ENCODE results near the gene CAMTA1.

Gene CAMTA1

GRCh38 chr1:6935911-6936690, 150.8 kb downstream of the CAMTA1 start:
- DNase-seq, result no peak

GRCh38 chr1:6937048-6937447, 151.8 kb downstream of the CAMTA1 start:
- DNase-seq, result no peak

- DNase-seq, result no peak
These were observed 154.1 kb downstream of the CAMTA1 start for GRCh38 chr1:6939363-6939762.

DNA sequence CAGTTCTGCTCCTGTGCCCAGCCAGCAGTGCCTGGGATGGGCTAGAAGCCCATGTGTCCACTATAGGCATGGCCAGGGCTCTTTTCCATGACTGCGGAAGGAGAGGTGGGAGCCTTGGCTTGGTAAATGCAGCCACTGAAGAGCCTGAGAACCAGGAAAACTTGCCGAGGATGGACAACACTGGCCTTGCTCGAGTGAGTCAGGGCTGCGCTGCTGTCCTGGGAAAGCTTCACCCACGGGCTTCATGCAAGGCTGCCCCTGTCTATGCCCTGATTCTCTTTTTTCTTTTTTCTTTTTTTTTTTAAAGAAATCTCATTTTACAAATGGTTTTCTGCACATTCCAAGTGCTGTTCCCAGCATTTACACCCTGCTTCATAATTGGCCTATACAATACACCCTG, 156.5 kb downstream of the CAMTA1 start:
- no peak for DNase-seq

- no peak for DNase-seq
These were observed 157.7 kb downstream of the CAMTA1 start for GRCh38 chr1:6942990-6943389.

DNA sequence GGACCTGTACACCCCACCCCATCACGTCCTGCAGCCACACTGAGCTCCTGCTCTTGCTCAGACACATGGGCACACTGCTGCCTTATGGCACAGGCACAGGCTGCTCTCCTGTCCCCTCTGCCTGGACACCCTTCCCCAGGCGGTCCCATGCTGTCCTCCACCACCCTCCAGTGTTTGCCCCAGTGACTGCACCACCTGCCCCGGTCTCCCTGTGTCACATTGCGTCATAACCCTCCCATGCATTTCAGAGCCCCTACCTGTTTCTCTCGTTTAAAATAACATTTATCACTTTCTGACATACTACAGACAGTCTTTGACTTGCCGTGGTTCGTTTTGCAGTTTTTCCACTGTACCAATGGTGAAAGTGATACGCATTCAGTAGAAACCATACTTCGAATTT, 159.2 kb downstream of the CAMTA1 start:
- DNase-seq, result no peak

- no peak for DNase-seq
These were observed 162.7 kb downstream of the CAMTA1 start for GRCh38 chr1:6947952-6948351.

DNA sequence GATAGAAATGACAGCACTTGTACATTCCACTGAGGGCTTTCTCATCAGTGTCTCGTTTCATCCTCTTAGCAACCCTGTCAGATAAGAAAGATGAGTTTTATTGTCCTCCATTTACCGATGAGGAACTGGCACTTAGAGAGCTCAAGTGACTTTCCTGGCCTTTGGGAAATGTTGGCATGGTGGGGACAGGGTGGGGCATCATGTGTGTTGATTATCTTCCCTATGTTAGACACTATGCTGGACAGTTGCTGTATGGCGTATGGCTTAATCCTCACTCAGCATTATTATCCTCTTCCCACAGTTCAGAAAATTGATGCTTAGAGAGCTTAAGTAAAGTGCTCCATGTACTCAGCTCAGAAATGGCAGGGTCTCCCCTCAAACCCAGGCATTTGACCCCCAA, 163.2 kb downstream of the CAMTA1 start:
- no peak for DNase-seq

DNA sequence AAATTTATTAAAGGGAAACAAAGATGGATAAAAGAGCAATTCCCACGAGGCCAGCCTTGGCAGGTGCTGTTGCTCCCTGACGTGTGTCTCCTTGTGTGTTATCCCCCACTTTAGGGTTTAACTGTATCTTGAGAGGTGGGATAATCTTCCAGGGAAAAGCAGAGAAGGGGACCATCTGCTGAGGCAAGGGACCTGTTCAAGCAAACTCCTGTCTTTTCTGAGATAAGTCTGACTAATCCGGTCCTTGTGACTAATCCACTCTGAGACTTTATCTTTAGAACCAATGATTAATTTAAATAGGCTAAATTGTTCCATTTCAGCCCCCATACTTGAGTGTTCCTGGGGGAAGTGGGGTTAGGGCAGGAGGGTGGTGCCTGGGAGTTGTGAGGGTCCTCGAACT, 163.6 kb downstream of the CAMTA1 start:
- no peak for DNase-seq

- DNase-seq, result no peak
These were observed 164.9 kb downstream of the CAMTA1 start for GRCh38 chr1:6950001-6950765.

DNA sequence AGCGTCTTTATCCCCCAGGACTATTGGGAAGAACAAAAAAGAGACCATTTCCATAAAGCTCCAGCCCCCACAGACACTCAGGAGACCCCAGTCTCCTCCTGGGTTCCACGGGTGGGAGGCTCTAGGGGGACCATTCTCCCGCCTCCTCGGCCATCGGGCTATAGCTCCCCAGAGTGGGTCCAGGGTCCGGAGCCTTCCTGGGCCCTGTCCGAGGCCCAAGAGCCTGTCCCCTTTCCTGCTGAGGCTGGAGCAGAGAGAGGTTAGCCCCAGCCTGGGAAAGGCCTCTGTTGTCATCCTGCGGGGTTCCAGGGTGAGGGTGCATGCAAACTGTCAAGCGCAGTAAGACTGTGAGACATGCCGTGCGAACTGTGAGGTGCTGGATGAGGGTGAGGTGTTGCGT, 166.3 kb downstream of the CAMTA1 start:
- DNase-seq, result no peak

- no peak for DNase-seq
These were observed 168.0 kb downstream of the CAMTA1 start for GRCh38 chr1:6953216-6953615.

DNA sequence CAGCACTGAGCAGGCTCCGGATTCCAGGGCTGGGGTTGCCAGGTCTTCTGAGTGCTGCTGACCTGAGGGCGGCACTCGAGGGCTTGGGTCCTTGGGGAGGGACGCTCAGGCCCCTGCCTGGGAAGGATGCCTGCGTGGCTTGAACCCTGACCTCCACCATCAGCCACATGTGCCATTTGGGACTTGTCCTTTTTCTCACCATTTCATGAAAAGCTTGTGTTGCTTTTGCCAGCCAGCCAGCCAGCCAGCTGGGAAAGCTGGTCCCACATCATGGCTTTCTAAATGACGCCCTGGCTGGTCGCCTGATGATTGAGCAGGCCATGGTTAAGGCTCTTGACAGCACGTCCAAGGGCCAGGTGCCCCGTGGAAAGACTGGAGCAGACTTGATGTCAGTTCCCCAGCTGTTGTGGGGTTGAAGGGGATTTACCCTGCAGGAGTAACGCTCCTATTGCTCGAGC, 168.7 kb downstream of the CAMTA1 start:
- DNase-seq, result no peak

- DNase-seq, result no peak
These were observed 169.3 kb downstream of the CAMTA1 start for GRCh38 chr1:6954591-6954990.

- no peak for DNase-seq
These were observed 170.3 kb downstream of the CAMTA1 start for GRCh38 chr1:6955357-6956094.

DNA sequence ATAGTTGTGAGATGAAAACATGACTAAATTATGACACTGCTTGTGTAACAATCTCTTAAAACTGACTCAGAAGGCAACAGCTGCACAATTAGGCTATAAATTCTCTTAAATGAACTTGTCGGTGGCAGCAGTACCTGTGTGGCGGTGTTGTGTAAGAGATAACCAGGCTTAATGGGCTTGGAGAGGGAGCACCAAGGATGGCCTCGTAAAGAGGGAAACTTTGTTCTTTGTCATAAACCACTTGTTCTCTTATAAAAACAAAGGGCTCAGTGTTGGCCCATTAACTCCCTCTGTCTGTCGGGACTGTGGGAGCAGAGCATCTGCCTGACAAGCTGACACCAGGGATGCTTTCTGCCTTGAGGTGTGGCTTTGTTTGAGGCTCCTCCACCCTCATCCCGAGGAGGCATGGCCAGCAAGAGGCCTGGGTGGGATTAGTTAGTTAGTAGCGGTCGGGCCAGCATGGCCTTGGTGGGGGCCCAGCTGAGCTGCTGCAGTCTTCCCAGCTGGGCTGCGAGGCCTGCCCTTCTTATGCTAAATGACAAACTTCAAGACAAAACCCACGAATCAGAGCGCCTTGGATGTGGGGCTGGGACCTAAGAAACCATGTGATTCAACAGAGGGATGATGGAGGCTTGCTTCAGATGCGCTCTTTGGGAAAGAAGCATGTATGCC, 171.4 kb downstream of the CAMTA1 start:
- no peak for DNase-seq

DNA sequence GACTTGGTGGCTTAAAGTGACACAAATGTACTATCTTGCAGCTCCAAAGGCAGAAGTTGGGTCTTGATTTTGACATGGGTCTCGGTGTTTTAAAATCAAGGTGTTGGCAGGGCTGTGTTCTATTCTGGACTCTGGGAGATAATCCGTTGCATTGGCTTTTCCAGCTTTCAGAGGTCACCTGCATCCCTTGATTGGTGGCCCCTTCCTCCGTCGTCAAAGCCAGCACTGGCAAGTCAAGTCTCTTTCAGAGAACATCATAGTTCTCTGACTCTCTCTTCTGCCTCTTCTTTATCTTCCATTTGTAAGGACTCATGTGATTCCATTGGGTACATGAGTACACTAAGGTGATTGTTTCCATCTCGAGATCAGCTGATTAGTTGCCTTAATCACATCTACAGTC, 172.1 kb downstream of the CAMTA1 start:
- no peak for DNase-seq

DNA sequence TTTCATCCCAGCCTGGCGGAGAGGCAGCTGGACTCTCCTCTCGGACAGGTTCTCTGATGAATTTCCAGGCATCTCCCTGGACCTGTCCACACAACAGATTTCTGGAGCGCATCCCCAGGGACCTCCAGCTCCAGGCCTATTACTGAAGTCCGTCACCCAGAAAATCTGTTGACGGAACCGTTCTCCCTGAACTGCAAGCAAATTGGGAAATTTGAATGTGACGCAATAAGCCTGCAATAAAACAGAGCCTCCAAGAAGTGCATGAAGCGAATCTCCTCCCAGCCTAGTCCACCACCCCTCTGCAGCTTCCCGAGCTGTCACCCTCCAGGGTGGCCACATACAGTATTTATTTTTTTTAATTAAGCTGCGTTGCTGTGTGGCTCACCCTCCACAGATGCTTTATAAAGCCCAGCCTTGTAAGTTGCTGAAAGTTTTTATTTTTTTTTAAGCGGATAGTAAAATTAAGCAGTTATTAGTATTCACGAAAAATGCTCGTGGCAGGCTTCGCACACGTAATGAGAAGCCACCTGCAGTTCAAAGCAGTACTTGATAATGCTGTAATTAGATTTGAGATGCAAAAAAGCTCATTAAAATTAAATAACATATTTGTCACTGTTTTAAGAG, 173.3 kb downstream of the CAMTA1 start:
- DNase-seq, result no peak

DNA sequence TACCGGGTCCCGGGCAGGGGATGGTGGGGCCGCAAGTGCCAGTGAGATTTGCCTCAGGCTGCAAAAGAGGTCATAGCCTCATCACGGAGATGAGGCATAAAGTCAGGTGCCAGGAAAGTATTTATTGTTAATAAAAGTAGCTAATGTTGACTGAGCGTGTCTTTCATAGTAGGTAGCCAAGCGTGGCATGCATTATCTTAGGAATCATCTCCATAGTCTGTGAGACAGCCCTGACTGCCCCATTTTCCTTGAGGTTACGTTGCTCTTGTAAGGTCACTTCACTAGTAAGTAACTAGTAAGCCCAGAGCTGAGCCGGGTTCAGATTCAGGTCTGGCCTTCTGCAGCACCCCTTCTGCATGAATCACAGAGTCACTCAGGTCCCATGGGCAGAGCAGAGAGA, 174.2 kb downstream of the CAMTA1 start:
- DNase-seq, result no peak

DNA sequence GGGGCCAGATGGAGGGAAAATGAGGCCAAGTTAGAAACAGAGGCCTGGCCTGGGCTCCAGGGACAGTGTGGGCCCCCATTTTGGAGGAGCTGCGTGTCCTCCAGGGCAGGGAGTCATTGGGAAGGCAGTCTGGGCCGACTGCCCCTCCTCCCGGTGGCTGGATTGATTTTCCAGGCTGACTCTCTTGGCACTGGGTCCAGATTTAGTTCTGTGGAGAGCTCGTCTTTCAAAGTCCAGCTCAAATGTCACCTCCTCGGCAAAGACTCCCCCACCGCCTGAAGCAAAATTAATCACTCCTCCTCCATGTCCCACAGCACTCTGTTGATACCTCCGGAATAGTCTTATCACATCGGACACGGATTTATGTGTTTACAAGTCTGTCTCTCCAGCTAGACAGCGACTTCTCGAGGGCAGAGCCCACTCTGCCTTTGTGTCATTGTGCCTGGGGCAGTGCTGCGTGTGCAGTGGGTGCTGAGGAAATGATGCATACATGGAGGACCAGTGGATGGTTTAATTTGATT, 175.1 kb downstream of the CAMTA1 start:
- no peak for DNase-seq

- DNase-seq, result no peak
These were observed 175.6 kb downstream of the CAMTA1 start for GRCh38 chr1:6960860-6961259.

DNA sequence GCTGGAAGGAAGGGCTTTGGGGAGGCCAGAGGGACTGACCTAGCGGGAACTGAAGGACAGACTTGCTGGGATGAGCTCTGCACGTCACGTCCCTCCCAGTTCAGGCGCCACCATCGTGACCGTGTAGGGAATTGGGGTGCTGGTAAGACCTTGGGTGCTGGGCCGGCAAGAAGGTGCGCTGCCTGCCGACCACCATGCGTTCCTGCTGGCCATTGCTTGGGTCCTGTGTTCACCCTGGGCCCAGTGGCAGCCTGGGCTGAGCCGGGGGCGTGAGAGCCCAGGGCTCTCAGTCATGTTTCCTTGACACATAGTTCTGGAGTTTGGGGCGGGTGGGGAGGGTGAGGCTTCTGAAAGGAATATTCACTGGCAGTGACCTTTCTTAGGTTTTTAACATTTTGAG, 176.0 kb downstream of the CAMTA1 start:
- no peak for DNase-seq
